B cell (primary cell): ENCODE data around the gene KIAA0825. TPM values are rescaled to one million over a fixed set of nuclear protein-coding genes. Genes with fewer than 3 reads are reported as not detected.

ENCODE experiments used
- ATAC-seq: fragments of 200-7000 bp; cut with Tn5 transposase; one replicate; pipeline ENCODE4 v1.10.0; 2021; ENCODE audit warnings: low read depth, mild to moderate bottlenecking, moderate number of reproducible peaks, moderate library complexity
- CTCF ChIA-PET: fragments of 350-600 bp; sonication (Branson Sonifier 250); formaldehyde crosslinking; loops from one replicate; lab custom pipeline; 2021; ENCODE audit warnings: antibody characterized with exemption, inconsistent platforms; lab: Charles Lee
- POLR2A ChIA-PET: fragments of 350-600 bp; sonication (Branson Sonifier 250); formaldehyde crosslinking; loops from one replicate; lab custom pipeline; 2021; ENCODE audit warnings: antibody characterized with exemption; lab: Charles Lee
- DNase-seq: peaks from one replicate; pipeline ENCODE4 v3.0.0; 2013
- H2AFZ ChIP-seq: 2 replicates; pipeline ENCODE4 v1.6.1; 2012; ENCODE audit warnings: mild to moderate bottlenecking, low read depth, low read length; ENCODE audit not compliant: insufficient read depth, poor library complexity, severe bottlenecking
- H3K27ac ChIP-seq, 2 donors: 1 replicate in 1 of 2; 2 replicates in 1 of 2; pipeline ENCODE4 v1.5.1; 2012 to 2013; ENCODE audit warnings: low read length in 2 of 2, mild to moderate bottlenecking in 2 of 2, moderate library complexity in 1 of 2
- H3K27me3 ChIP-seq, 4 experiments: fragments of 200-600 bp in 1 of 4; sonication (generic) in 1 of 4; replicated peaks in 1 of 4; 1 replicate in 2 of 4; 2 replicates in 2 of 4; pipeline versions ENCODE4 v1.6.1 to v1.7.0; 2013 to 2016; ENCODE audit warnings: low read length in 3 of 4, mild to moderate bottlenecking in 2 of 4, mixed read lengths in 1 of 4, moderate library complexity in 1 of 4; ENCODE audit not compliant: insufficient read depth in 4 of 4, control insufficient read depth in 3 of 4; ENCODE audit errors: control extremely low read depth in 1 of 4
- H3K36me3 ChIP-seq, 2 experiments: replicated peaks in 1 of 2; 1 replicate in 1 of 2; 2 replicates in 1 of 2; pipeline versions ENCODE4 v1.6.1 to v1.7.1; 2013; ENCODE audit warnings: low read length in 1 of 2; ENCODE audit not compliant: insufficient read depth in 2 of 2, control insufficient read depth in 1 of 2; ENCODE audit errors: control extremely low read depth in 1 of 2, extremely low read depth in 1 of 2
- H3K4me1 ChIP-seq, 2 donors: fragments of 200-600 bp in 1 of 2; sonication (generic) in 1 of 2; 1 replicate in 1 of 2; 2 replicates in 1 of 2; pipeline versions ENCODE4 v1.5.1 to v1.6.1; 2013 to 2017; ENCODE audit warnings: low read length in 2 of 2; ENCODE audit not compliant: control insufficient read depth in 2 of 2, insufficient read depth in 2 of 2
- H3K4me2 ChIP-seq: replicated peaks from 2 replicates; pipeline ENCODE3; 2012; ENCODE audit warnings: mild to moderate bottlenecking, low read depth, low read length; ENCODE audit not compliant: poor library complexity, severe bottlenecking
- H3K4me3 ChIP-seq, 5 experiments: fragments of 200-600 bp in 1 of 5; sonication (generic) in 1 of 5; 1 replicate in 3 of 5; 2 replicates in 2 of 5; pipeline versions ENCODE4 v1.5.1 to v1.7.0; 2011 to 2016; ENCODE audit warnings: low read length in 4 of 5, mild to moderate bottlenecking in 4 of 5, low read depth in 2 of 5, control low read depth in 1 of 5, moderate library complexity in 1 of 5; ENCODE audit not compliant: insufficient read depth in 1 of 5; ENCODE audit errors: control extremely low read depth in 1 of 5, extremely low read depth in 1 of 5
- H3K79me2 ChIP-seq: fragments of 200-600 bp; sonication (generic); one replicate; pipeline ENCODE4 v1.6.0; 2016; ENCODE audit warnings: low read length; ENCODE audit not compliant: control insufficient read depth, insufficient read depth
- H3K9ac ChIP-seq: fragments of 200-600 bp; sonication (generic); 2 replicates; pipeline ENCODE4 v1.6.1; 2017; ENCODE audit warnings: mild to moderate bottlenecking, low read length, moderate library complexity
- H3K9me3 ChIP-seq, 3 donors: one replicate each; pipeline versions ENCODE4 v1.6.1 to v1.7.1; 2013; ENCODE audit warnings: low read length in 2 of 3; ENCODE audit not compliant: control insufficient read depth in 2 of 3, insufficient read depth in 1 of 3; ENCODE audit errors: control extremely low read depth in 1 of 3
- H4K20me1 ChIP-seq: 2 replicates; pipeline ENCODE4 v1.6.0; 2012; ENCODE audit warnings: mild to moderate bottlenecking, low read length; ENCODE audit not compliant: insufficient read depth, control insufficient read depth, poor library complexity, severe bottlenecking
- H3K27ac Mint-ChIP-seq: one replicate; pipeline ENCODE4 v1.8.0; 2021; ENCODE audit warnings: mixed read lengths
- H3K27me3 Mint-ChIP-seq: one replicate; pipeline ENCODE4 v1.8.0; 2021; ENCODE audit warnings: mixed read lengths
- H3K4me1 Mint-ChIP-seq: one replicate; pipeline ENCODE4 v1.8.0; 2021; ENCODE audit warnings: mixed read lengths
- H3K4me3 Mint-ChIP-seq: one replicate; pipeline ENCODE4 v1.8.0; 2021; ENCODE audit warnings: mixed read lengths
- H3K9me3 Mint-ChIP-seq: one replicate; pipeline ENCODE4 v1.8.0; 2022; ENCODE audit warnings: mixed read lengths; ENCODE audit not compliant: insufficient read depth
- CTCF ChIP-seq: fragments of 200-600 bp; IDR thresholded peaks from one replicate; pipeline ENCODE4 v1.8.0; 2022; ENCODE audit warnings: antibody characterized with exemption, mild to moderate bottlenecking
- EZH2 ChIP-seq: IDR thresholded peaks from 2 replicates; pipeline ENCODE4 v1.6.1; 2012; ENCODE audit warnings: borderline replicate concordance, low read depth, mild to moderate bottlenecking, moderate library complexity, low read length; ENCODE audit not compliant: insufficient read depth, poor library complexity, severe bottlenecking
- WGBS: methylation state at CpG from one replicate; pipeline ENCODE4 v1.1.5; 2013; ENCODE audit warnings: missing lambda C conversion rate; ENCODE audit not compliant: insufficient coverage; 5-methylcytosine and 5-hydroxymethylcytosine counted together
- intact Hi-C: fragments of 100-400 bp; cut with micrococcal nuclease; formaldehyde crosslinking; loops from one replicate; pipeline ENCODE4 v1.10.0; 2022
- polyA plus RNA-seq: library from polyadenylated mRNA; depleted of rRNA; stranded (reverse); fragments of >200 nt; gene quantifications from 2 replicates; pipeline ENCODE4 v1.2.3, GENCODE V29; 2012
- total RNA-seq, 2 donors: library from RNA; stranded (reverse); fragments of 120-200 nt in 1 of 2; gene quantifications; 1 replicate in 1 of 2; 2 replicates in 1 of 2; pipeline versions ENCODE4 v1.2.3 to v1.2.4, GENCODE V29; 2013 to 2022

Gene KIAA0825
- total and polyA plus RNA-seq, 2 donors (not counting 1 experiment from before 2014, with no cell fraction given): 0.43 to 2.7 TPM

GRCh38 chr5:94645053-94645452, 26.6 kb upstream of the KIAA0825 start:
- H3K4me1 ChIP-seq: no peaks in the 10 kb centered on the region
- H3K27ac ChIP-seq: no peak overlapping the region
- H3K9me3 Mint-ChIP-seq: peaks cover 4% of the 10 kb centered on the region
- CTCF ChIA-PET: no interaction called here
- H3K27ac Mint-ChIP-seq: no peak overlapping the region
- H3K9ac ChIP-seq: no peak overlapping the region
- H3K27me3 Mint-ChIP-seq: no peaks in the 10 kb centered on the region
- H3K4me3 ChIP-seq: no peak overlapping the region
- H3K27me3 ChIP-seq: no peaks in the 10 kb centered on the region
- H3K4me2 ChIP-seq: no peak overlapping the region
- intact Hi-C loops: no loop called here
- H3K79me2 ChIP-seq: peaks cover 21% of the 10 kb centered on the region
- DNase-seq: no peak
- peaks cover 12 to 17% of the 10 kb centered on the region in 2 experiments for H3K36me3 ChIP-seq
- peaks cover 0 to 8% (median 7%) of the 10 kb centered on the region in 3 donors for H3K9me3 ChIP-seq
- WGBS: 97% methylated on average over 3 of the region's 3 CpGs
- no peaks in the 10 kb centered on the region for H4K20me1 ChIP-seq
- no peak for ATAC-seq
- no peak for TF ChIP-seq EZH2
- TF ChIP-seq CTCF: no peak
- POLR2A ChIA-PET: no interaction called here
- no peaks in the 10 kb centered on the region for H3K4me1 Mint-ChIP-seq
- H2AFZ ChIP-seq: no peak overlapping the region
- no peak overlapping the region for H3K4me3 Mint-ChIP-seq

DNA sequence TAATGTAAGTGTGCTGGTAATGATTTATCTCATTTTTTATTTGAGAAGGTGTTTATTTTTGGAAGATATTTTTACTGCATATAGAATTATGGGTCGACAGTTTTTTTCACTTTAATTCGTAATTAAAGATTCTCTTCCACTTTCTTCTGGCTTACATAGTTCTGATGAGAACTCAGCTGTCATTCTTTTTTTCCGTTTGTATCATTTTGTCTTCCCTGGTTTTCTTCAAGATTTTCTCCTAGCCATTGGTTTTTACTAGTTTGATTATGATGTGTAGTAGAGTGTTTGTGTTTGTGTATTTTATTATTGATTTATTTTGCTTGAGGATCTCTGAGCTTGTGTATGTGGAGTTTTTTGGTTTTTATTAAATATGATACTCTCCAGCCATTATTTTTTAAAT, 21.8 kb upstream of the KIAA0825 start:
- Mint-ChIP-seq H3K27ac (no peak overlapping the region), H3K9me3 (peaks cover 13% of the 10 kb centered on the region), H3K27me3 (no peaks in the 10 kb centered on the region), H3K4me1 (peaks cover 5% of the 10 kb centered on the region), H3K4me3 (no peak overlapping the region)
- ATAC-seq (no peak), DNase-seq (no peak)
- intact Hi-C loops: no loop called here
- no CpG with 5 or more reads among the region's 3 CpGs for WGBS
- Histone ChIP-seq H3K4me2 (no peak overlapping the region), H3K36me3 (peaks cover 15 to 24% of the 10 kb centered on the region in 2 experiments), H3K9me3 (peaks cover 13 to 16% (median 14%) of the 10 kb centered on the region in 3 donors), H3K4me3 (no peak overlapping the region), H3K4me1 (no peaks in the 10 kb centered on the region), H3K79me2 (peaks cover 69% of the 10 kb centered on the region), H3K27me3 (no peaks in the 10 kb centered on the region), H3K27ac (no peak overlapping the region), H4K20me1 (no peaks in the 10 kb centered on the region), H2AFZ (no peak overlapping the region), H3K9ac (no peak overlapping the region)
- ChIA-PET POLR2A (no interaction called here), CTCF (no interaction called here)
- TF ChIP-seq CTCF: no peak
